ENCODE measurements around the gene INTS3. TPM values are rescaled to one million over a fixed set of nuclear protein-coding genes. Genes with fewer than 3 reads are reported as not detected.

The INTS3 gene
- total RNA-seq, 1 donor from 2014 or later: 39.5 TPM

DNA sequence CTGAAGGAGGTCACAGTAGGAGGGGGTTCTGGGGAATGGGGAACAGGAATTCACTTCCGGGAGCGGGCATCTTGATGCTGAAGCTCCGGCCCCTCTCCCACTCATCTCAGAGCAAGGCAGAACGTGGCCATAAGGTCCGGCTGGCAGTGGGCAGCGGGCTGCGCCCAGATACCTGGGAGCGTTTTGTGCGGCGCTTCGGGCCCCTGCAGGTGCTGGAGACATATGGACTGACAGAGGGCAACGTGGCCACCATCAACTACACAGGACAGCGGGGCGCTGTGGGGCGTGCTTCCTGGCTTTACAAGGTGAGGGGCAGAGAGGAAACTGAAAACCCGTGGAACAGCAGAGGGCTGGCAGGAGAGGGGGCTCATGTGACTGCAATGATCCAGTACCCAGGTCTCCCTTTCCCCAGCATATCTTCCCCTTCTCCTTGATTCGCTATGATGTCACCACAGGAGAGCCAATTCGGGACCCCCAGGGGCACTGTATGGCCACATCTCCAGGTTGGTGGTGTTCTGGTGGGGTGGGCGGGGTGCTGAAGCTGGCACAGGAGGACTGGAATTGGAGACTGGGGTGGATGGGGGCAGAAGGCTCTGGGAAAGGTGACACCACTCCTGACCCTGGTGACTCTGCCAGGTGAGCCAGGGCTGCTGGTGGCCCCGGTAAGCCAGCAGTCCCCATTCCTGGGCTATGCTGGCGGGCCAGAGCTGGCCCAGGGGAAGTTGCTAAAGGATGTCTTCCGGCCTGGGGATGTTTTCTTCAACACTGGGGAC, 50.4 kb downstream of the INTS3 start:
- no peak for FAIRE-seq
- Histone ChIP-seq H3K4me3 (ENCODE audit: insufficient read depth, low read depth, low read length) (no peak overlapping the region), H3K27ac (ENCODE audit: low read depth, low read length) (no peak overlapping the region), H3K27me3 (ENCODE audit: insufficient read depth, low read length) (no peaks in the 10 kb centered on the region), H2AFZ (ENCODE audit: low read depth, low read length) (no peak overlapping the region), H3K4me1 (ENCODE audit: insufficient read depth, low read length) (peaks cover 12% of the 10 kb centered on the region), H3K4me2 (ENCODE audit: low read length) (no peak overlapping the region), H3K9me3 (ENCODE audit: insufficient read depth, low read depth, low read length) (no peaks in the 10 kb centered on the region), H4K20me1 (ENCODE audit: insufficient read depth, low read length) (peaks cover 7% of the 10 kb centered on the region), H3K79me2 (ENCODE audit: insufficient read depth, low read length) (no peaks in the 10 kb centered on the region), H3K9ac (ENCODE audit: low read length) (no peak overlapping the region), H3K36me3 (ENCODE audit: insufficient read depth, low read length) (peaks cover 2% of the 10 kb centered on the region)
- no peak for TF ChIP-seq EZH2 (IDR thresholded peaks at IDR 0.05; ENCODE audit: insufficient read depth, low read length)
- peaks cover 9% of the 10 kb centered on the region for H3K36me3 Mint-ChIP-seq (ENCODE audit: low read depth, unreplicated experiment)
- peaks cover 26% of the 10 kb centered on the region for H3K27me3 Mint-ChIP-seq (ENCODE audit: low read depth, unreplicated experiment)
- no peak overlapping the region for H3K27ac Mint-ChIP-seq (ENCODE audit: unreplicated experiment)
- H3K4me1 Mint-ChIP-seq (ENCODE audit: low read depth, unreplicated experiment): peaks cover 7% of the 10 kb centered on the region
- H3K4me3 Mint-ChIP-seq (ENCODE audit: unreplicated experiment): no peak overlapping the region
- peaks cover 4% of the 10 kb centered on the region for H3K9me3 Mint-ChIP-seq (ENCODE audit: unreplicated experiment)
- DNase-seq (ENCODE audit: low read depth): no peak

DNA sequence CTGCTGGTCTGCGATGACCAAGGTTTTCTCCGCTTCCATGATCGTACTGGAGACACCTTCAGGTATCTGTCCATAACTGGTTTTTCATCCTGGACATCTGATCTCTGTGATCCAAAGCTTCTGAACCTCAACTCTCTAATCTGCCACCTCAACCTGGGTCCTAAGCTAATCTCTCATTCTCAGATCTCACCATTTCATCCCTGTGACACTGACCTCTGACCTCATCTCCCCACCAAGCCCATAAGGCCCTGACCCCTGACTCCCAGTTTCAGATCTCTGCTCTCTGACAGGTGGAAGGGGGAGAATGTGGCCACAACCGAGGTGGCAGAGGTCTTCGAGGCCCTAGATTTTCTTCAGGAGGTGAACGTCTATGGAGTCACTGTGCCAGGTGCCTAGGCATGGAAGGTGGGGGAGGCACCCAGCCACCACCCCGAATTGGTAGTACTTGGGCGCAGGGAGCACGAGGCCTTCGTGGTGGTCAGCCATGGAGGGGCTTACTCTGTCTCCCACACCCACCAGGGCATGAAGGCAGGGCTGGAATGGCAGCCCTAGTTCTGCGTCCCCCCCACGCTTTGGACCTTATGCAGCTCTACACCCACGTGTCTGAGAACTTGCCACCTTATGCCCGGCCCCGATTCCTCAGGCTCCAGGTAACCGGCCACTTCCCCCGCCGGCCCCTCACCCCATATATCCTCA, 51.1 kb downstream of the INTS3 start:
- H3K4me2 ChIP-seq (ENCODE audit: low read length): no peak overlapping the region
- H3K36me3 ChIP-seq (ENCODE audit: insufficient read depth, low read length): no peaks in the 10 kb centered on the region
- H3K27me3 ChIP-seq (ENCODE audit: insufficient read depth, low read length): no peaks in the 10 kb centered on the region
- H3K9ac ChIP-seq (ENCODE audit: low read length): no peak overlapping the region
- H4K20me1 ChIP-seq (ENCODE audit: insufficient read depth, low read length): peaks cover 7% of the 10 kb centered on the region
- Mint-ChIP-seq H3K36me3 (ENCODE audit: low read depth, unreplicated experiment) (peaks cover 9% of the 10 kb centered on the region), H3K27me3 (ENCODE audit: low read depth, unreplicated experiment) (peaks cover 26% of the 10 kb centered on the region), H3K27ac (ENCODE audit: unreplicated experiment) (no peak overlapping the region), H3K4me1 (ENCODE audit: low read depth, unreplicated experiment) (peaks cover 7% of the 10 kb centered on the region), H3K4me3 (ENCODE audit: unreplicated experiment) (no peak overlapping the region), H3K9me3 (ENCODE audit: unreplicated experiment) (peaks cover 4% of the 10 kb centered on the region)
- FAIRE-seq (no peak), DNase-seq (ENCODE audit: low read depth) (no peak)
- H3K4me1 ChIP-seq (ENCODE audit: insufficient read depth, low read length): peaks cover 16% of the 10 kb centered on the region
- H3K79me2 ChIP-seq (ENCODE audit: insufficient read depth, low read length): no peaks in the 10 kb centered on the region
- no peak for TF ChIP-seq CTCF (IDR thresholded peaks at IDR 0.05; ENCODE audit: insufficient read depth, low read depth, low read length)
- TF ChIP-seq EZH2 (IDR thresholded peaks at IDR 0.05; ENCODE audit: insufficient read depth, low read length): no peak
- no peak overlapping the region for H3K4me3 ChIP-seq (ENCODE audit: insufficient read depth, low read depth, low read length)
- H3K9me3 ChIP-seq (ENCODE audit: insufficient read depth, low read depth, low read length): no peaks in the 10 kb centered on the region
- no peak overlapping the region for H2AFZ ChIP-seq (ENCODE audit: low read depth, low read length)
- H3K27ac ChIP-seq (ENCODE audit: low read depth, low read length): no peak overlapping the region

DNA sequence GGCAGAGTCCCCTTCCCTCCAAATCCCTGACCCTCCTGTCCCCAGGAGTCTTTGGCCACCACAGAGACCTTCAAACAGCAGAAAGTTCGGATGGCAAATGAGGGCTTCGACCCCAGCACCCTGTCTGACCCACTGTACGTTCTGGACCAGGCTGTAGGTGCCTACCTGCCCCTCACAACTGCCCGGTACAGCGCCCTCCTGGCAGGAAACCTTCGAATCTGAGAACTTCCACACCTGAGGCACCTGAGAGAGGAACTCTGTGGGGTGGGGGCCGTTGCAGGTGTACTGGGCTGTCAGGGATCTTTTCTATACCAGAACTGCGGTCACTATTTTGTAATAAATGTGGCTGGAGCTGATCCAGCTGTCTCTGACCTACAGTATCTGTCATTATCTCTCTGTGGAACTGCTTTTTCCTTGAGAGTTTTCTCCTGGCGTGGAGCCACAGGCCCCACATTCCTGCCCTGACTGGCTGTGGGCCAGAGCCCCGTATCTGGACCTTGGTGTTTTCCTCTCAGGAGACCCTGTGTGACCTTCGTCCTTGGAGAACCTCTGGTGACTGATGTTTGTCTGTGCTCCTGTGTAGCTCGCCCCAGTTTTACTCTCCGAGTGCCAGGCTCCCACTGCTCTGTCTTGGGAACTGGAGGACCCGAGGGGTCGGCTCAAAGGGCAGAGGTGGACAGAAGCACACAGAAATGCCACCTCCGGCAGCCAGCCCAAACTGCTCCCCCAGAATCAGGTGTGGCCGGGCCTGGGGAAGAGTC, 52.1 kb downstream of the INTS3 start:
- no peaks in the 10 kb centered on the region for H3K79me2 ChIP-seq (ENCODE audit: insufficient read depth, low read length)
- peaks cover 4% of the 10 kb centered on the region for H3K4me1 Mint-ChIP-seq (ENCODE audit: low read depth, unreplicated experiment)

More for the DNA sequence above, 52.1 kb downstream of the INTS3 start:
- no peak overlapping the region for H3K9ac ChIP-seq (ENCODE audit: low read length)
- FAIRE-seq (no peak), DNase-seq (ENCODE audit: low read depth) (no peak)
- H4K20me1 ChIP-seq (ENCODE audit: insufficient read depth, low read length): peaks cover 7% of the 10 kb centered on the region
- no peaks in the 10 kb centered on the region for H3K36me3 ChIP-seq (ENCODE audit: insufficient read depth, low read length)
- peaks cover 16% of the 10 kb centered on the region for H3K4me1 ChIP-seq (ENCODE audit: insufficient read depth, low read length)
- H2AFZ ChIP-seq (ENCODE audit: low read depth, low read length): no peak overlapping the region
- H3K4me3 ChIP-seq (ENCODE audit: insufficient read depth, low read depth, low read length): no peak overlapping the region
- H3K27ac ChIP-seq (ENCODE audit: low read depth, low read length): no peak overlapping the region
- no peaks in the 10 kb centered on the region for H3K9me3 ChIP-seq (ENCODE audit: insufficient read depth, low read depth, low read length)
- H3K27me3 ChIP-seq (ENCODE audit: insufficient read depth, low read length): no peaks in the 10 kb centered on the region
- Mint-ChIP-seq H3K27me3 (ENCODE audit: low read depth, unreplicated experiment) (peaks cover 26% of the 10 kb centered on the region), H3K4me3 (ENCODE audit: unreplicated experiment) (no peak overlapping the region), H3K36me3 (ENCODE audit: low read depth, unreplicated experiment) (peaks cover 9% of the 10 kb centered on the region), H3K9me3 (ENCODE audit: unreplicated experiment) (peaks cover 4% of the 10 kb centered on the region), H3K27ac (ENCODE audit: unreplicated experiment) (no peak overlapping the region)
- TF ChIP-seq CTCF (IDR thresholded peaks at IDR 0.05; ENCODE audit: insufficient read depth, low read depth, low read length) (no peak), EZH2 (IDR thresholded peaks at IDR 0.05; ENCODE audit: insufficient read depth, low read length) (no peak)
- H3K4me2 ChIP-seq (ENCODE audit: low read length): no peak overlapping the region
